Heart right ventricle (tissue), 16 donors: ENCODE measurements around the gene SNRNP40. TPM values are rescaled to one million over a fixed set of nuclear protein-coding genes. Genes with fewer than 3 reads are reported as not detected.

Source experiments
- ATAC-seq, 8 donors: fragments of 200-7000 bp; cut with Tn5 transposase; one replicate each; pipeline ENCODE4 v1.9.1; 2020; ENCODE audit warnings: mild to moderate bottlenecking in 8 of 8, moderate library complexity in 8 of 8, moderate number of reproducible peaks in 1 of 8
- DNase-seq, 2 donors: peaks; one replicate each; pipeline ENCODE4 v3.0.0-alpha.2; 2020
- H3K27ac ChIP-seq, 10 donors: fragments of 200-600 bp; sonication (generic) in 2 of 10; one replicate each; pipeline versions ENCODE4 v1.5.0 to v1.8.0; 2020 to 2022; ENCODE audit warnings: mild to moderate bottlenecking in 3 of 10
- H3K27me3 ChIP-seq, 7 donors: fragments of 200-600 bp; one replicate each; pipeline ENCODE4 v1.8.0; 2021 to 2022; ENCODE audit warnings: mild to moderate bottlenecking in 2 of 7
- H3K36me3 ChIP-seq, 9 donors: fragments of 200-600 bp; sonication (generic) in 1 of 9; one replicate each; pipeline versions ENCODE4 v1.5.0 to v1.8.0; 2020 to 2022; ENCODE audit warnings: mild to moderate bottlenecking in 2 of 9
- H3K4me1 ChIP-seq, 9 donors: fragments of 200-600 bp; sonication (generic) in 1 of 9; one replicate each; pipeline versions ENCODE4 v1.5.0 to v1.8.0; 2020 to 2022; ENCODE audit warnings: mild to moderate bottlenecking in 4 of 9
- H3K4me3 ChIP-seq, 10 donors: fragments of 200-600 bp; sonication (generic) in 2 of 10; one replicate each; pipeline versions ENCODE4 v1.5.0 to v1.8.0; 2020 to 2022; ENCODE audit warnings: mild to moderate bottlenecking in 7 of 10, moderate library complexity in 2 of 10
- H3K9me3 ChIP-seq, 11 donors: fragments of 200-600 bp in 10 of 11; sonication (generic) in 2 of 11; one replicate each; pipeline versions ENCODE4 v1.5.0 to v1.8.0; 2013 to 2022; ENCODE audit warnings: mild to moderate bottlenecking in 2 of 11, control low read depth in 1 of 11, moderate library complexity in 1 of 11
- WGBS, 2 donors: extraction: QIAGEN DNeasy Blood & Tissue Kit; methylation state at CpG; one replicate each; pipeline ENCODE4 v1.1.7; 2013; ENCODE audit warnings: inconsistent platforms in 1 of 2; 5-methylcytosine and 5-hydroxymethylcytosine counted together
- intact Hi-C, 10 donors: fragments of 100-400 bp; cut with DNase I; formaldehyde crosslinking; loops; one replicate each; pipeline versions ENCODE4 v1.11.1 to v1.14.2; 2022
- polyA plus RNA-seq, 2 donors: library from polyadenylated mRNA; stranded (reverse); fragments of 200-250 nt; gene quantifications; one replicate each; pipeline ENCODE4 v1.2.3, GENCODE V29; 2013
- total RNA-seq, 10 donors: library from RNA; stranded (reverse); fragmentation: NEBNext Ultra II Directional in 3 of 10; extraction: Animal tissue kit (Norgen Biotek cat#: 25700) in 3 of 10; gene quantifications; one replicate each; pipeline versions ENCODE4 v1.2.1 to v1.2.4, GENCODE V29; 2021 to 2023
- TF ChIP-seq, protein P1 (sequence below), 9 donors: fragments of 200-600 bp; sonication (generic) in 2 of 9; IDR thresholded peaks; one replicate each; pipeline versions ENCODE4 v1.5.0 to v1.8.0; 2021 to 2022; ENCODE audit warnings: antibody characterized with exemption in 9 of 9, mild to moderate bottlenecking in 5 of 9, moderate library complexity in 1 of 9
- donor health status: Arrhythmogenic right ventricular cardiomyopathy.
- donor health status: ischemic (EF 13 %, LVEDD 7.1; RV severe dilation, severe dysfunction).
- donor health status: healthy with polysubstance abuse.
- donor health status: DM: no; HTN: yes; CAD: no.
- donor health status: DM: no; HTN: no; CAD: no.
- donor health status: ischemic (EF 25% LVEDD 6.9; RV normal size, moderate dysfunction).
- donor health status: ischemic (EF 25% LVEDD 5.7; RV mildly dilated, moderate dysfunction).
- donor health status: healthy.
- donor health status: DM: yes; HTN: yes; CAD: no.
- donor health status: Ischemic cardiomyopathy.
- donor health status: ischemic (EF 35%, LVEDD 5.7; RV mildly dilated, moderate dysfunction).
- donor health status: nonischemic (EF 11% LVEDD 7.7; RV severe dilation, severe dysfunction).
- donor health status: DM: yes; HTN: yes; CAD: no.
- donor health status: PGD.
- donor health status: ischemic (EF 29% LVEDD 5.4; RV normal size, mild dysfunction).
- donor health status: nonischemic (EF 23%, LVEDD 6.1; RV moderate dilation, normal function).

SNRNP40 gene
- total and polyA plus RNA-seq, 12 donors, result 9.7 to 25.3 (median 18.2) TPM

DNA sequence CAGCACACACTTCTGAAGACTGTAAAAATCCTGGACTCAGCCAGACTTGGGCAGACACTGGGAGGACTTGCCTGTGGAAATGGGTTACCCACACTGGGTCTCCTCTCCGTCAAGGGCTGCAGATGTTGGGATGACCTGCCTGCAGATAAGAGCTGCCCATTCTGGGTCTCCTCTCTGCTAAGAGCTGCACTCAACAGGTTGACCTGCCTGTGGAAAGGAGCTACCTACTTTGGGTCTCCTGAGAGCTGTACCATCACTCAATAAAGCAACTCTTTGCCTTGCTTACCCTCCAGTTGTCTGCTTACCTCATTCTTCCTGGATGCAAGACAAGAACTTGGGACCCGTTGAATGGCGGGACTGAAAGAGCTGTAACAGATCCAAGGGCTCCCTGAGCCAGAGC is 28.4 kb upstream of the SNRNP40 start:
- H3K4me1 ChIP-seq, result peaks cover 0 to 9% (median 0%) of the 10 kb centered on the region in 9 donors
- TF ChIP-seq, protein P1, sequence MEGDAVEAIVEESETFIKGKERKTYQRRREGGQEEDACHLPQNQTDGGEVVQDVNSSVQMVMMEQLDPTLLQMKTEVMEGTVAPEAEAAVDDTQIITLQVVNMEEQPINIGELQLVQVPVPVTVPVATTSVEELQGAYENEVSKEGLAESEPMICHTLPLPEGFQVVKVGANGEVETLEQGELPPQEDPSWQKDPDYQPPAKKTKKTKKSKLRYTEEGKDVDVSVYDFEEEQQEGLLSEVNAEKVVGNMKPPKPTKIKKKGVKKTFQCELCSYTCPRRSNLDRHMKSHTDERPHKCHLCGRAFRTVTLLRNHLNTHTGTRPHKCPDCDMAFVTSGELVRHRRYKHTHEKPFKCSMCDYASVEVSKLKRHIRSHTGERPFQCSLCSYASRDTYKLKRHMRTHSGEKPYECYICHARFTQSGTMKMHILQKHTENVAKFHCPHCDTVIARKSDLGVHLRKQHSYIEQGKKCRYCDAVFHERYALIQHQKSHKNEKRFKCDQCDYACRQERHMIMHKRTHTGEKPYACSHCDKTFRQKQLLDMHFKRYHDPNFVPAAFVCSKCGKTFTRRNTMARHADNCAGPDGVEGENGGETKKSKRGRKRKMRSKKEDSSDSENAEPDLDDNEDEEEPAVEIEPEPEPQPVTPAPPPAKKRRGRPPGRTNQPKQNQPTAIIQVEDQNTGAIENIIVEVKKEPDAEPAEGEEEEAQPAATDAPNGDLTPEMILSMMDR (IDR thresholded peaks at IDR 0.05), result no peak
- H3K36me3 ChIP-seq, result peaks cover 0 to 55% (median 5%) of the 10 kb centered on the region in 9 donors
- no peak overlapping the region for H3K4me3 ChIP-seq
- H3K27ac ChIP-seq, result no peak overlapping the region
- DNase-seq (no peak), ATAC-seq (no peak)
- no peaks in the 10 kb centered on the region for H3K9me3 ChIP-seq
- 89 to 91% methylated on average over 3 of the region's 3 CpGs for WGBS, 2 donors
- H3K27me3 ChIP-seq, result no peaks in the 10 kb centered on the region
- intact Hi-C loops, result loop anchor here in 1 of 10 donors (10.0 kb wide), 1 partner anchor 230 kb away; no protein-coding TSS in a partner anchor

DNA sequence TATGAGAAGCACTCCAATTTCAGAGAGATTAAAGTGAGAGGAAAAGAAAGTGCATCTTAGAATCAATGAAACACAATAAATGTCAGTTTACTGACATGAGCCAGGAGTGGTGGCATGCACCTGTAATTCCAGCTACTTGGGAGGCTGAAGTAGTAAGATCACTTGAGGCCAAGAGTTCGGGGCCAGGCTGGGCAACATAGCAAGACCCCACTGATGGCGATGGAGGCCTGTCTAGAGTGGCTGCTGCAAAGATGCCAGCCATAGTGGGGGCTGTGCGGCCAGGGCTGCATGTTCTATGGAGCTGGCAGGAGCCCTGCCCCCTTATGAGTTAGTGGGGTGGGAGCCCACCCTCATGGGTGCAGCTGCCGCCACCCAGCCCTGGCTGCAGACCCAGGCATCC is 27.5 kb upstream of the SNRNP40 start:
- peaks cover 0 to 9% (median 0%) of the 10 kb centered on the region in 9 donors for H3K4me1 ChIP-seq
- intact Hi-C loops, result loop anchor here in 1 of 10 donors (10.0 kb wide), 1 partner anchor 231 kb away; no protein-coding TSS in a partner anchor
- 100% methylated on average over 4 of the region's 4 CpGs for WGBS, 2 donors
- H3K27ac ChIP-seq, result no peak overlapping the region
- TF ChIP-seq, protein P1 (IDR thresholded peaks at IDR 0.05), result no peak
- no peaks in the 10 kb centered on the region for H3K27me3 ChIP-seq
- no peaks in the 10 kb centered on the region for H3K9me3 ChIP-seq
- DNase-seq (no peak), ATAC-seq (peak in 2 of 8 donors; percentile 10 to 26)
- H3K36me3 ChIP-seq, result peaks cover 0 to 64% (median 13%) of the 10 kb centered on the region in 9 donors
- H3K4me3 ChIP-seq, result no peak overlapping the region

DNA sequence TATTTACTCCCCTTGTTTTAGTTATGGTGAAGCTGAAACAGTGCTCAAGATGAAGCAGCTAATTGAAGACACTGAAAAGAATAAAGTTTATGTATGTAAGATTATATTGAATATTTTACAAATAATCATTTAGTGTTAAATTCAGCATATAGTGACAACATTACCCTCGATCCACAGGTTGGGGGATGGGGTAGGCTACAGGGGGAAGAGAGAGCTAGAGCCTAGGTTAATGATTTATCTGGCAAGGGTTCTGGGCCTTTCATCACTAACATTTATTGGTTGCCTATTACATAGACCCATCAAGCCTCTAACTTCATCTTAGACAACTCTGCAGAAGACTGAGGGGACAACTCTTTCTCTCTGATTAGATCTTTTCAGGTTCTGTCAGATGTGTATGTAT is 21.6 kb upstream of the SNRNP40 start:
- no peaks in the 10 kb centered on the region for H3K27me3 ChIP-seq
- intact Hi-C loops, result no loop called here
- no peak for DNase-seq
- H3K4me1 ChIP-seq, result no peaks in the 10 kb centered on the region
- no peak overlapping the region for H3K27ac ChIP-seq
- no peak for ATAC-seq
- 88 to 91% methylated on average over 1 of the region's 1 CpG for WGBS, 2 donors
- H3K36me3 ChIP-seq, result peaks cover 0 to 99% (median 19%) of the 10 kb centered on the region in 9 donors
- H3K9me3 ChIP-seq, result no peaks in the 10 kb centered on the region
- no peak overlapping the region for H3K4me3 ChIP-seq
- TF ChIP-seq, protein P1 (IDR thresholded peaks at IDR 0.05), result no peak

DNA sequence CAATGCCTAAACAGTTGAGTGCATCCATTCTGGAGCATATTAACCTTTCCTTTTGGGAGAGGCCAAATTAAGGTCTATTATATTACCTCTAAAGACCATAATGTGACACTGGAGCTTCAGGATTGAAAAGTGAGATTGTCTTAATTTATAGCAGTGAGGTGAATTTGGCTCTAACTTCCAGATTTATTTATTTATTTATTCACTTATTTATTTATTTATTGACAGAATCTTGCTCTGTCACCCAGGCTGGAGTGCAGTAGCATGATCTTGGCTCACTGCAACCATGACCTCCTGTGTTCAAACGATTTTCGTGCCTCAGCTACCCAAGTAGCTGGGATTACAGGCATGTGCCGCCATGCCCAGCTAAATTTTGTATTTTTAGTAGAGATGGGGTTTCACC is 19.3 kb upstream of the SNRNP40 start:
- TF ChIP-seq, protein P1 (IDR thresholded peaks at IDR 0.05), result no peak
- ATAC-seq (no peak), DNase-seq (no peak)
- Histone ChIP-seq H3K27me3 (no peaks in the 10 kb centered on the region), H3K9me3 (no peaks in the 10 kb centered on the region), H3K27ac (no peak overlapping the region), H3K4me3 (no peak overlapping the region), H3K36me3 (peaks cover 0 to 100% (median 33%) of the 10 kb centered on the region in 9 donors), H3K4me1 (no peaks in the 10 kb centered on the region)
- intact Hi-C loops, result no loop called here
- 93 to 100% methylated on average over 3 of the region's 3 CpGs for WGBS, 2 donors
